GM12872 (cell line): ENCODE results near the gene NEURL3.

ENCODE experiments used
- TF ChIP-seq, protein P1 (sequence below): IDR thresholded peaks from 3 replicates; pipeline ENCODE4 v1.5.1; 2011; ENCODE audit warnings: low read depth, mild to moderate bottlenecking, low read length, moderate library complexity; ENCODE audit not compliant: insufficient read depth

NEURL3 gene

DNA sequence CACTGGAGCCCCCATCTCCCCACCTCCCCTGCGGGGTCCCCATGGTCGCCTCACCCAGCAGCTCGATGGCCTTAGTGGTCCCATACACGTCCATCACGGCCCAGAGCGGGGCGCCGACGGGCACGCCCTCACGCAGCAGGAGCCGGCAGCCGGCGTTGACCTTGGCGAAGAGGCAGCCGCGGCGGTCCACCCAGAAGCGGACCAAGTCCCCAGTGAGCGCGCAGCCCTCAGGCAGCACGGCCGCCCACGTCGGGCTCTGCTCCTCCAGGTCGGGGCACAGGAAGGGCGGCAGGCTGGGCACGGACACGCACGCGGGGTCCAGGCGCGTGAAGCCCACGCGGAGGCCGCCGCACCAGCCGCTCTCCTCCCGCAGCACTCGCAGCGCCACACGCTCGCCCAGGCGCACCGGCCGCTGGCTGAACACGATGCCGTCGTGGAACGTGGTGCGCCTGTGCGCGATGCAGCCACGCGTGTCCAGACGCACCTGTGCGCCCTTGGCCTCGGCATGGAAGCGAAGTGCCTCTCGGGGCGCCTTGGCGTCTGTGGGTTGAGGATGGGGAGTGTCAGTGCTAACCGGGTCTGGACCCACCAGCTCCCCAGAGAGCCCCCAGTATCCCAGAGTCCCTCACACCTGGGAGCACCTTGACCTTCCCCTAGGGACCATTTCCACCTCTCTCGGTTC, 4.6 kb downstream of the NEURL3 start:
- TF ChIP-seq, protein P1, sequence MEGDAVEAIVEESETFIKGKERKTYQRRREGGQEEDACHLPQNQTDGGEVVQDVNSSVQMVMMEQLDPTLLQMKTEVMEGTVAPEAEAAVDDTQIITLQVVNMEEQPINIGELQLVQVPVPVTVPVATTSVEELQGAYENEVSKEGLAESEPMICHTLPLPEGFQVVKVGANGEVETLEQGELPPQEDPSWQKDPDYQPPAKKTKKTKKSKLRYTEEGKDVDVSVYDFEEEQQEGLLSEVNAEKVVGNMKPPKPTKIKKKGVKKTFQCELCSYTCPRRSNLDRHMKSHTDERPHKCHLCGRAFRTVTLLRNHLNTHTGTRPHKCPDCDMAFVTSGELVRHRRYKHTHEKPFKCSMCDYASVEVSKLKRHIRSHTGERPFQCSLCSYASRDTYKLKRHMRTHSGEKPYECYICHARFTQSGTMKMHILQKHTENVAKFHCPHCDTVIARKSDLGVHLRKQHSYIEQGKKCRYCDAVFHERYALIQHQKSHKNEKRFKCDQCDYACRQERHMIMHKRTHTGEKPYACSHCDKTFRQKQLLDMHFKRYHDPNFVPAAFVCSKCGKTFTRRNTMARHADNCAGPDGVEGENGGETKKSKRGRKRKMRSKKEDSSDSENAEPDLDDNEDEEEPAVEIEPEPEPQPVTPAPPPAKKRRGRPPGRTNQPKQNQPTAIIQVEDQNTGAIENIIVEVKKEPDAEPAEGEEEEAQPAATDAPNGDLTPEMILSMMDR = no peak

DNA sequence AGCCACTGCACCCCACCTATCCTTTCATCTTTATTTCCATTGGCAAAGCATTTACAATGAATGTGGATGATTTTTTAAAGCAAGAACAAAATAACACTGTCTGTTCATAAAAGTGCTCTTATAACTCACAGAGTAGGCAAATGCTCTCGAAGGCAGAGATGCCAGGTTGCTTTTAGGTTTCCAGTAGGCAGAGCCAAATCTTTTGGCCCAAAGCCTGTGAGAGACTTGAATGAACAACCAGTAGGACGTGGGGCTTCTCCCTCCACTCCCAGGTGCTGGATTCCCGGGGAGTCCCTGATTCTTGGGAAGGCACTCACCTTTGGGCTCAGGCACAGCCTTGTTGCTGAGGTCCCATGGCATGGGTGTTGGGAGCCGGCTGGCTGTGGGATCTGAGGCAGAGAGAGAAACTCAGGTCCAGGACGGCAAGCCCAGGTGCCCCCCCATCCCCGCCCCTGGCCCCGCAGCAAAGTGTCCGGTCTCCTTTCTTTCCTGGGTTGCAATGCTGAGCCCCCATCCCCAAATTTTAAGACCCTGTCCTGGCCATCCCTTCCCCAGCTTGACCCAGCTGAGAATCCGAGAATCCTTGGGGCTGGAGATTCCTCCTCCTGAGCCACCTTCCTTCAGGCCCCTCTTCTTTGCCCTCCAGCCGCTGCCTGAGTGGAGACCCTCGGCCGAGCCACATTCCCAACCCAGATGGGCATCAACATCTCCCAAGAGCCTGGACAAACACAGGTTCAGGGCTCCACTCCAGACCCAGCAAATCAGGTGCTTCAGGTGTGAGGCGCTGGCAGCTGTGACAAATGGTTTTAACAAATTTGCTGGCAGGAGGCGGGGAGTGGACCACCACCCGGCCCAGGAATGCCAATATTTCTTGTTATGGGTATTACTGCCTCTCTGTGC, 5.8 kb downstream of the NEURL3 start:
- TF ChIP-seq, protein P1 = no peak

DNA sequence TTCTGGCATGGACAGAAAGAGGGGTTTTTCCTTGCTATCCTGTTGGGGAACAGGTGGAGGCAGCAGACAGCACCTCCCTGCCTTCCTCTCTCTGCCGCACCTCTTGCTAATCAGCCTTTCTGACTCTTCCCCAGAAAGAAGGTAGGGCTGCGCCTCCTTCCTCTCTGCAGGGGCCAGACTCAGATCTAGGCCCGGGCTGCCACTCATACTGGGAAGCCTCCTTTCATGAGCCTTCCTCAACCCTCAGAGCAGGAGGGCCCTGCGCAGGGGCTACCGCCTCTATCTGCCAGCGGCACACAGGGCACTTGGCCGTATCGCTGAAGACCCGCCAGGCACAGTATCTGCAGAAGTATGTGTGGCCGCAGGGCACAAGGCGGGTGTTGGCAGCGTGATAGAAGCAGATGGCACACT, 7.1 kb downstream of the NEURL3 start:
- TF ChIP-seq, protein P1 = no peak

DNA sequence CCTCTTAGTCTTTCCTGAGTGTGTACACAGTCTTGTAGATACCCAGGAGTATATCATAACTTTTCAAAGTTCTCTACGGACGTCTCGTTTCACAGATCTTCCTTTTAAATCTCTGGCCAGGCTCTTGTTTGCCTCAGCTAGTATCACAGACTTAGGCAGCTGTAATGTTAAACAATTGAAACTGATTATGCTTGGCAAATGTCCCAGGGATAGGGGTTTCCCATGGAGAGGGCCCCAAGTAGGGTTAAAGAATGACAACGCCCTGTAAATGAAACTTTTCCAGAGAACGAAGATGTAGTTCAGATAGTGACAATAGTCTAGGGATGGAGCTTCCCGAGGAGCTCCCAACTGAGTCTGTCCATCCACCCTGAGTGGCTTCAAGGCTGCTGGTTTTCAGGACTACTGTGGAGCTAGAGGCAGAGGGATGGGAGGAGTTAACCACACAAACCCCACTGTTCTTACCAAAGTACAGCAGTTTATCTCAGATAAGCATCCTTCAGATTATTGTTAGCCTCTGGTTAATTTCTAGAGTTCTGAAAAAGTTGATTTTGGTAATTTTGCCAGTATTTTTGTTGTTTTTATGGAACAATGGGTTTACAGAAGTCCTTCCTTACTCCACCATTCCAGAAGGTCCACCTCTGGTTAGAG, 9.1 kb downstream of the NEURL3 start:
- TF ChIP-seq, protein P1 = no peak

DNA sequence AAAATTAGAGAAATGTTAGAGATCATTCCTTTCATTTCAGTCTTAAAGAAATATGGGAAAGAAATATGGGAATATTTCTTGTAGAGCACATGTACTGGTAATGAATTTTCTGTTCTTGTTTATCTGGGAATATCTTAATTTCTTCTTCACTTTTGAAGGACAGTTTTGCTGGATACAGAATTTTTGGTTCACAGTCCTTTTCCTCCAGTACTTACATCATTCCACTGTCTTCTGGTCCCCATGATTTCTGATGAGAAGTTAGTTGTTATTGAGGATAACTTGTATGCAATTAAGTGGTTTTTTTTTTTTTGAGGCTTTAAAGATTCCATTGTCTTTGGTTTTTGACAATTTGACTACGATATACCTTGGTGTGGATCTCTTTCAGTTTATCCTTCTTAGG, 11.0 kb downstream of the NEURL3 start:
- TF ChIP-seq, protein P1 = no peak

DNA sequence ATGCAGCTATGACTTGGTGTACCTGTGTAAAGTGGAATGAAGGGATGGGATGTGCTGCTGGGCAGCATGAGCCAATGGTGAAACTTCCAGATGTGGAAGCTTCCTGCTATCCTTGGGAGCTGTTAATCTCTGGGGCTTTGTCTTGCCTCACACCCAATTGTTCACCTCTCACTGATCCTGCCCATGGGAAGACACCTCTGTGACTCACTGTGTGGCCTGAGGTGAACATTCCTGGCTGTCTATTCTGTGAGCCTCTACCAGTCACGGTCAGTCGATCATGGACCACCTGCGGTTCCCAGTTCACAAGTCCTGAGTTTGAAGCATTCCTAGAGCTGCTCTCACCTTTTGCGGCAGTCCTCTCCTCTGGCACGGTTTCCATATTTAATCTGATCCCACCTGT, 12.1 kb downstream of the NEURL3 start:
- TF ChIP-seq, protein P1 = no peak

DNA sequence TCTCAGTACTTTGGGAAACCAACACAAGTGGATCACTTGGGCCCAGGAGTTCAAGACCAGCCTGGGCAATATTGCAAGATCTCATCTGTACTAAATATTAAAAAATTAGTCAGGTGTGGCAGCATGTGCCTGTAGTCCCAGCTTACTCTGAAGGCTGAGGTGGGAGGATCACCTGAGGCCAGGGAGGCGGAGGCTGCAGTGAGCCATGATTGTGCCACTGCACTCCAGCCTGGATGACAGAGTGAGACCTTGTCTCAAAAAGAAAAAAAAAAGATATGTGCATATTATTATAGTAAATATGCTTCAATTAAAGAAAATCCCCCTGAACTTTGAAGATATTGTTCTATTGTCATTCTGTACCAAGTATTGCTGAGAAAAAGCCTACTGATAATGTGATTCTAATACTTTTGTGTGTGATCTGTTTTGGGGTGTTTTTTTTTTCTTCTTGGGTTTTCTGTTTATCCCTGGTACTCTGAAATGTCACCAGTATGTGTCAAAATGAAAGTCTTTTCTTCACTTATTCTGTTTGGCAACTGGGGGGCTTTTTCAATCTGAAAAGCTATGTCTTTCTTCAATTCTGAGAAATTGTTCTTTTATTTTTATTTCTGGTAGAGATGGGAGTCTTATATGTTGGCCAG, 13.2 kb downstream of the NEURL3 start:
- TF ChIP-seq, protein P1 = no peak
